MM.1S (cell line): ENCODE results near the gene ZNF697.
"Not testable (repeated sequence)": the region's sequence is repeated elsewhere in the genome, so short reads cannot be mapped to it uniquely, and the experiment has no call there.

Experiments
- EZH2 ChIP-seq: fragments of 300-600 bp; sonication (generic); optimal IDR thresholded peaks from 2 replicates; pipeline ENCODE3; 2017; ENCODE audit warnings: low read depth, mild to moderate bottlenecking, antibody characterized with exemption, low read length, mixed read lengths
- TF ChIP-seq, protein P1 (sequence below): fragments of 300-600 bp; sonication (generic); IDR thresholded peaks from 2 replicates; pipeline ENCODE4 v1.5.1; 2016; ENCODE audit warnings: antibody characterized with exemption, low read length, mixed read lengths

DNA sequence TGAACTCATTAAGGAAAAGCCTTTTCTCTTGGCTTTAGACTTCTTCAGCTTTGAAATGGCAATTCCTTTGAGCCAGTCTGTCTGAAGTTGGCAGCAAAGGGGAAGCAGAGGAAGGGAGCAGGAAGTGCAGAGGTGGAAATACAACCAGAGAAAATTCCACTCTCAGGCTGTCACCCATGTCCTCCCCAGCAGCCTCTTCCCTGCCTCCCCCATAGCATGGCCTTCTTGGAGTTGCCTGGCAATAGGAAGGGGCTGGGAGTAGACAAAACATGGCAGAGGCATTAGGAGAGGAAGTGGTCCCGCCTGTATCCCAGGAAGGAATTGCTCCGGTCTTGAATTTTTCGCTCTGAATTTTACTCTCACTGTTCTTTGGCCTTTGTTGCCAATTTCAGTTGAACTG is 44.8 kb downstream of the ZNF697 start:
- TF ChIP-seq, protein P1, sequence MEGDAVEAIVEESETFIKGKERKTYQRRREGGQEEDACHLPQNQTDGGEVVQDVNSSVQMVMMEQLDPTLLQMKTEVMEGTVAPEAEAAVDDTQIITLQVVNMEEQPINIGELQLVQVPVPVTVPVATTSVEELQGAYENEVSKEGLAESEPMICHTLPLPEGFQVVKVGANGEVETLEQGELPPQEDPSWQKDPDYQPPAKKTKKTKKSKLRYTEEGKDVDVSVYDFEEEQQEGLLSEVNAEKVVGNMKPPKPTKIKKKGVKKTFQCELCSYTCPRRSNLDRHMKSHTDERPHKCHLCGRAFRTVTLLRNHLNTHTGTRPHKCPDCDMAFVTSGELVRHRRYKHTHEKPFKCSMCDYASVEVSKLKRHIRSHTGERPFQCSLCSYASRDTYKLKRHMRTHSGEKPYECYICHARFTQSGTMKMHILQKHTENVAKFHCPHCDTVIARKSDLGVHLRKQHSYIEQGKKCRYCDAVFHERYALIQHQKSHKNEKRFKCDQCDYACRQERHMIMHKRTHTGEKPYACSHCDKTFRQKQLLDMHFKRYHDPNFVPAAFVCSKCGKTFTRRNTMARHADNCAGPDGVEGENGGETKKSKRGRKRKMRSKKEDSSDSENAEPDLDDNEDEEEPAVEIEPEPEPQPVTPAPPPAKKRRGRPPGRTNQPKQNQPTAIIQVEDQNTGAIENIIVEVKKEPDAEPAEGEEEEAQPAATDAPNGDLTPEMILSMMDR = not testable (repeated sequence)
- not testable (repeated sequence) for TF ChIP-seq EZH2
